H9 (cell line): ENCODE results near the gene ELOVL3. TPM values are rescaled to one million over a fixed set of nuclear protein-coding genes. Genes with fewer than 3 reads are reported as not detected.

Source experiments
- DNase-seq: peaks from one replicate; pipeline ENCODE4 v3.0.0-alpha.2; 2017
- H2AFZ ChIP-seq: one replicate; pipeline ENCODE4 v1.6.1; 2013; ENCODE audit warnings: mild to moderate bottlenecking, low read length, control low read depth, moderate library complexity
- H2AK5ac ChIP-seq: 2 replicates; pipeline ENCODE4 v1.6.1; 2013; ENCODE audit warnings: low read length, control low read depth, mixed read lengths; ENCODE audit not compliant: insufficient read length
- H2BK120ac ChIP-seq: one replicate; pipeline ENCODE4 v1.6.1; 2013; ENCODE audit warnings: low read depth, mild to moderate bottlenecking, low read length, control low read depth, inconsistent platforms; ENCODE audit not compliant: poor library complexity, severe bottlenecking
- H2BK12ac ChIP-seq: 2 replicates; pipeline ENCODE4 v1.6.1; 2013; ENCODE audit warnings: low read length, control low read depth, mixed read lengths, low read depth; ENCODE audit not compliant: insufficient read length
- H2BK15ac ChIP-seq: 2 replicates; pipeline ENCODE4 v1.6.1; 2013; ENCODE audit warnings: low read depth, low read length, control low read depth
- H2BK20ac ChIP-seq: one replicate; pipeline ENCODE4 v1.6.1; 2013; ENCODE audit warnings: low read depth, mild to moderate bottlenecking, low read length, control low read depth, inconsistent platforms; ENCODE audit not compliant: poor library complexity, severe bottlenecking
- H2BK5ac ChIP-seq: 2 replicates; pipeline ENCODE4 v1.6.1; 2013; ENCODE audit warnings: low read length, control low read depth, mixed read lengths; ENCODE audit not compliant: insufficient read length
- H3K14ac ChIP-seq: 2 replicates; pipeline ENCODE4 v1.6.1; 2013; ENCODE audit warnings: low read length, control low read depth; ENCODE audit not compliant: insufficient read depth
- H3K18ac ChIP-seq: 2 replicates; pipeline ENCODE4 v1.6.1; 2013; ENCODE audit warnings: low read depth, mild to moderate bottlenecking, mixed read lengths, low read length, control low read depth; ENCODE audit not compliant: insufficient read length
- H3K23ac ChIP-seq: 2 replicates; pipeline ENCODE4 v1.6.1; 2013; ENCODE audit warnings: low read length, control low read depth, mixed read lengths, low read depth; ENCODE audit not compliant: insufficient read length
- H3K23me2 ChIP-seq: 2 replicates; pipeline ENCODE4 v1.6.1; 2013; ENCODE audit warnings: low read depth, mild to moderate bottlenecking, mixed read lengths, low read length, control low read depth; ENCODE audit not compliant: insufficient read length, poor library complexity, severe bottlenecking
- H3K27ac ChIP-seq: 2 replicates; pipeline ENCODE4 v1.5.1; 2013; ENCODE audit warnings: low read length, control low read depth, mixed read lengths, low read depth; ENCODE audit not compliant: insufficient read length
- H3K27me3 ChIP-seq: 2 replicates; pipeline ENCODE4 v1.6.1; 2013; ENCODE audit warnings: low read length, control low read depth, inconsistent platforms; ENCODE audit not compliant: insufficient read depth
- H3K4ac ChIP-seq: 2 replicates; pipeline ENCODE4 v1.6.1; 2013; ENCODE audit warnings: low read depth, mild to moderate bottlenecking, control low read depth, inconsistent platforms, low read length, moderate library complexity
- H3K4me1 ChIP-seq: 2 replicates; pipeline ENCODE4 v1.6.1; 2013; ENCODE audit warnings: low read length, control low read depth, inconsistent platforms; ENCODE audit not compliant: insufficient read depth
- H3K4me2 ChIP-seq: 2 replicates; pipeline ENCODE4 v1.6.1; 2013; ENCODE audit warnings: low read length, control low read depth, mixed read lengths; ENCODE audit not compliant: insufficient read length, insufficient read depth
- H3K56ac ChIP-seq: 2 replicates; pipeline ENCODE4 v1.6.1; 2013; ENCODE audit warnings: low read depth, mild to moderate bottlenecking, mixed read lengths, low read length, control low read depth; ENCODE audit not compliant: insufficient read length
- H3K79me1 ChIP-seq: 2 replicates; pipeline ENCODE4 v1.6.1; 2013; ENCODE audit warnings: low read depth, mild to moderate bottlenecking, moderate library complexity, low read length, control low read depth, inconsistent platforms; ENCODE audit not compliant: insufficient read depth, poor library complexity, severe bottlenecking
- H3K79me2 ChIP-seq: 2 replicates; pipeline ENCODE4 v1.6.1; 2013; ENCODE audit warnings: low read length, control low read depth, inconsistent platforms; ENCODE audit not compliant: insufficient read depth
- H3K9ac ChIP-seq: 2 replicates; pipeline ENCODE4 v1.6.1; 2013; ENCODE audit warnings: low read length, control low read depth, mixed read lengths; ENCODE audit not compliant: insufficient read length; ENCODE audit errors: extremely low read depth
- H3K9me3 ChIP-seq: one replicate; pipeline ENCODE4 v1.6.1; 2013; ENCODE audit warnings: low read depth, low read length, inconsistent platforms; ENCODE audit not compliant: control insufficient read depth
- H3T11ph ChIP-seq: one replicate; pipeline ENCODE4 v1.6.1; 2013; ENCODE audit warnings: mild to moderate bottlenecking, low read length, control low read depth, inconsistent platforms
- H4K20me1 ChIP-seq: one replicate; pipeline ENCODE4 v1.6.1; 2013; ENCODE audit not compliant: control insufficient read depth, insufficient read length, insufficient read depth
- H4K5ac ChIP-seq: 2 replicates; pipeline ENCODE4 v1.6.1; 2013; ENCODE audit warnings: low read depth, mild to moderate bottlenecking, mixed read lengths, low read length, control low read depth; ENCODE audit not compliant: insufficient read length
- H4K8ac ChIP-seq: replicated peaks from 2 replicates; pipeline ENCODE4 v1.6.1; 2013; ENCODE audit warnings: low read length, control low read depth, mixed read lengths, low read depth; ENCODE audit not compliant: insufficient read length
- H4K91ac ChIP-seq: 2 replicates; pipeline ENCODE4 v1.6.1; 2013; ENCODE audit warnings: low read depth, mild to moderate bottlenecking, moderate library complexity, mixed read lengths, low read length, control low read depth; ENCODE audit not compliant: insufficient read length
- H3K27ac Mint-ChIP-seq, 3 experiments: 2 replicates in 2 of 3; 3 replicates in 1 of 3; pipeline ENCODE4 v1.8.0; 2020 to 2021; ENCODE audit warnings: mixed read lengths in 3 of 3, mild to moderate bottlenecking in 1 of 3, moderate library complexity in 1 of 3
- H3K27me3 Mint-ChIP-seq: 2 replicates; pipeline ENCODE4 v1.8.0; 2021; ENCODE audit warnings: low read depth, mild to moderate bottlenecking, moderate library complexity, mixed read lengths
- H3K36me3 Mint-ChIP-seq, 3 experiments: 2 replicates in 2 of 3; 3 replicates in 1 of 3; pipeline ENCODE4 v1.8.0; 2020 to 2021; ENCODE audit warnings: low read depth in 3 of 3, mixed read lengths in 3 of 3; ENCODE audit not compliant: insufficient read depth in 1 of 3
- H3K4me1 Mint-ChIP-seq, 2 experiments: 2 replicates each; pipeline ENCODE4 v1.8.0; 2020; ENCODE audit warnings: mixed read lengths in 2 of 2
- H3K4me3 Mint-ChIP-seq, 2 experiments: 2 replicates in 1 of 2; 3 replicates in 1 of 2; pipeline ENCODE4 v1.8.0; 2020 to 2021; ENCODE audit warnings: mild to moderate bottlenecking in 2 of 2, mixed read lengths in 2 of 2, moderate library complexity in 1 of 2
- H3K9me3 Mint-ChIP-seq, 2 experiments: 2 replicates in 1 of 2; 3 replicates in 1 of 2; pipeline ENCODE4 v1.8.0; 2020; ENCODE audit warnings: mild to moderate bottlenecking in 2 of 2, mixed read lengths in 2 of 2, moderate library complexity in 1 of 2
- WGBS: extraction: QIAGEN DNeasy Blood & Tissue Kit; methylation state at CpG from one replicate; pipeline ENCODE4 v1.1.7; 2013; ENCODE audit warnings: missing lambda C conversion rate, low lambda C conversion rate, mixed read lengths; ENCODE audit not compliant: insufficient read length; ENCODE audit errors: extremely low coverage; 5-methylcytosine and 5-hydroxymethylcytosine counted together
- total RNA-seq: library from RNA; stranded (reverse); gene quantifications from 2 replicates; pipeline ENCODE4 v1.2.1, GENCODE V29; 2021
- TF ChIP-seq, protein P1 (sequence below): fragments of 200-600 bp; sonication (generic); conservative IDR thresholded peaks from 3 replicates; pipeline ENCODE4 v1.8.0; 2021; ENCODE audit warnings: antibody characterized with exemption, mild to moderate bottlenecking

Gene ELOVL3
- total RNA-seq, 1 experiment from 2014 or later = not detected

DNA sequence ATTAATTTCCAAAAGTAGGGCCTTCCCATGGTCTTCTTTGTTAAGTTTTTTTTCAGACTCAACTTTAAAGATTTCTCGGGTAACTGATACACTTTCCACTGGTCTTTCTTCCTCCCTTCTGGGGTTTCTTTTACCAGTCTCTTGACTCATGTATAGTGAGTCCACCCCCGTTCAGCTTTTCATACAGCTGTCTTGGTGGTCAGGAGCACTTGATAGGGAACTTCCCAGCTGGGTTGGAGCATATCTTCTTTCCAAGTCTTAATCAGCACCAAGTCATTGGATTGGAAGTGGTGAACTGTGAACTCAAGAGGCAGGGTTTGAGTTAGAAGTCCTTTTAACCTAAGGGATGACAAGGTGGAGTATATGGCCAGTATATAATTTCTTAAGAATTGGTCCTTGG is 29.2 kb upstream of the ELOVL3 start:
- DNase-seq = no peak
- H3K27ac Mint-ChIP-seq = no peak overlapping the region
- Histone ChIP-seq H4K20me1 (no peaks in the 10 kb centered on the region), H3K9ac (no peak overlapping the region), H4K91ac (no peak overlapping the region), H3K23me2 (no peaks in the 10 kb centered on the region), H3K27me3 (no peaks in the 10 kb centered on the region), H3K14ac (no peak overlapping the region), H3K4me1 (no peaks in the 10 kb centered on the region), H3K4ac (no peak overlapping the region), H4K8ac (no peak overlapping the region), H2BK12ac (no peak overlapping the region), H2AK5ac (no peak overlapping the region), H3K56ac (no peak overlapping the region), H4K5ac (no peak overlapping the region), H3K4me2 (no peak overlapping the region), H3K27ac (no peak overlapping the region), H3K79me2 (no peaks in the 10 kb centered on the region), H2BK120ac (no peak overlapping the region), H3K79me1 (no peaks in the 10 kb centered on the region), H2BK20ac (no peak overlapping the region), H3K9me3 (peaks cover 9% of the 10 kb centered on the region), H2BK5ac (no peak overlapping the region), H2BK15ac (no peak overlapping the region), H3K23ac (no peak overlapping the region), H2AFZ (no peak overlapping the region), H3K18ac (no peak overlapping the region), H3T11ph (no peak overlapping the region)
- peaks cover 36 to 47% of the 10 kb centered on the region in 2 experiments for H3K9me3 Mint-ChIP-seq
- H3K4me1 Mint-ChIP-seq = no peaks in the 10 kb centered on the region
- H3K4me3 Mint-ChIP-seq = no peak overlapping the region
- H3K36me3 Mint-ChIP-seq = peaks cover 0 to 4% (median 0%) of the 10 kb centered on the region in 3 experiments; a peak in 4 of 7 replicates
- WGBS = no CpG with 5 or more reads among the region's 2 CpGs
- peaks cover 55% of the 10 kb centered on the region for H3K27me3 Mint-ChIP-seq
- TF ChIP-seq, protein P1, sequence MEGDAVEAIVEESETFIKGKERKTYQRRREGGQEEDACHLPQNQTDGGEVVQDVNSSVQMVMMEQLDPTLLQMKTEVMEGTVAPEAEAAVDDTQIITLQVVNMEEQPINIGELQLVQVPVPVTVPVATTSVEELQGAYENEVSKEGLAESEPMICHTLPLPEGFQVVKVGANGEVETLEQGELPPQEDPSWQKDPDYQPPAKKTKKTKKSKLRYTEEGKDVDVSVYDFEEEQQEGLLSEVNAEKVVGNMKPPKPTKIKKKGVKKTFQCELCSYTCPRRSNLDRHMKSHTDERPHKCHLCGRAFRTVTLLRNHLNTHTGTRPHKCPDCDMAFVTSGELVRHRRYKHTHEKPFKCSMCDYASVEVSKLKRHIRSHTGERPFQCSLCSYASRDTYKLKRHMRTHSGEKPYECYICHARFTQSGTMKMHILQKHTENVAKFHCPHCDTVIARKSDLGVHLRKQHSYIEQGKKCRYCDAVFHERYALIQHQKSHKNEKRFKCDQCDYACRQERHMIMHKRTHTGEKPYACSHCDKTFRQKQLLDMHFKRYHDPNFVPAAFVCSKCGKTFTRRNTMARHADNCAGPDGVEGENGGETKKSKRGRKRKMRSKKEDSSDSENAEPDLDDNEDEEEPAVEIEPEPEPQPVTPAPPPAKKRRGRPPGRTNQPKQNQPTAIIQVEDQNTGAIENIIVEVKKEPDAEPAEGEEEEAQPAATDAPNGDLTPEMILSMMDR = no peak
